ENCODE results near the gene HEYL.

Gene HEYL

GRCh38 chr1:39596163-39596562 lies 43.3 kb downstream of the HEYL start:
- no peak for DNase-seq

GRCh38 chr1:39593386-39593785 lies 46.1 kb downstream of the HEYL start:
- no peak for DNase-seq

- no peak for DNase-seq
Observed at GRCh38 chr1:39592069-39592468, 47.4 kb downstream of the HEYL start.

GRCh38 chr1:39590546-39590945 lies 48.9 kb downstream of the HEYL start:
- DNase-seq, result no peak

- no peak for DNase-seq
Observed at GRCh38 chr1:39585933-39586332, 53.5 kb downstream of the HEYL start.

- peak in 1 of 2 experiments; percentile 23 for DNase-seq
Observed at GRCh38 chr1:39576016-39576657, 63.3 kb downstream of the HEYL start.

GRCh38 chr1:39575191-39576015 lies 64.0 kb downstream of the HEYL start:
- DNase-seq, result peak; percentile 50 to 58

- no peak for DNase-seq
Observed at GRCh38 chr1:39574646-39575045, 64.8 kb downstream of the HEYL start.
